MCF 10A (cell line): ENCODE measurements around the gene KNDC1. TPM values are rescaled to one million over a fixed set of nuclear protein-coding genes. Genes with fewer than 3 reads are reported as not detected.

Source experiments
- BruUV-seq: library from RNA; stranded (reverse); fragments of 400-500 nt; replicated peaks from 2 replicates; lab custom pipeline; 2021; lab: Mats Ljungman, UMichigan
- CTCF ChIA-PET: fragments of 300-600 bp; sonication (Branson Sonifier 250); formaldehyde crosslinking; extraction: SDS; loops from one replicate; lab custom pipeline; 2021; ENCODE audit warnings: antibody characterized with exemption, inconsistent platforms; lab: Yijun Ruan, JAX
- POLR2A ChIA-PET: fragments of 300-600, 350-650 bp; sonication (Branson Sonifier 250); formaldehyde crosslinking; extraction: SDS; loops from one replicate; lab custom pipeline; 2020; ENCODE audit warnings: antibody characterized with exemption, inconsistent platforms; lab: Yijun Ruan, JAX
- DNase-seq: peaks from one replicate; pipeline ENCODE4 v3.0.0-alpha.2; 2018; ENCODE audit not compliant: unreplicated experiment
- H3K27ac Mint-ChIP-seq: one replicate; pipeline ENCODE4 v1.8.0; 2022; ENCODE audit warnings: mild to moderate bottlenecking, low read depth, mixed read lengths; ENCODE audit not compliant: unreplicated experiment
- H3K27me3 Mint-ChIP-seq: one replicate; pipeline ENCODE4 v1.8.0; 2022; ENCODE audit warnings: mixed read lengths; ENCODE audit not compliant: insufficient read depth, unreplicated experiment
- H3K36me3 Mint-ChIP-seq: one replicate; pipeline ENCODE4 v1.8.0; 2022; ENCODE audit warnings: mild to moderate bottlenecking, moderate library complexity, mixed read lengths; ENCODE audit not compliant: insufficient read depth, unreplicated experiment
- H3K4me1 Mint-ChIP-seq: one replicate; pipeline ENCODE4 v1.8.0; 2022; ENCODE audit warnings: mixed read lengths; ENCODE audit not compliant: insufficient read depth, unreplicated experiment
- H3K4me3 Mint-ChIP-seq: one replicate; pipeline ENCODE4 v1.8.0; 2022; ENCODE audit warnings: mild to moderate bottlenecking, moderate library complexity, mixed read lengths; ENCODE audit not compliant: unreplicated experiment
- H3K9me3 Mint-ChIP-seq: one replicate; pipeline ENCODE4 v1.8.0; 2022; ENCODE audit warnings: mixed read lengths; ENCODE audit not compliant: unreplicated experiment
- intact Hi-C: fragments of 100-400 bp; cut with micrococcal nuclease; formaldehyde crosslinking; loops from 2 replicates; pipeline ENCODE4 v1.14.1; 2022
- total RNA-seq: library from RNA; stranded (reverse); gene quantifications from 2 replicates; pipeline ENCODE4 v1.2.3, GENCODE V29; 2022
- TF ChIP-seq, protein P1 (sequence below): fragments of 200-600 bp; IDR thresholded peaks from one replicate; pipeline ENCODE4 v1.8.0; 2022; ENCODE audit warnings: antibody characterized with exemption, mild to moderate bottlenecking; ENCODE audit not compliant: unreplicated experiment

Gene KNDC1
- total RNA-seq, 1 experiment from 2014 or later, result 2.1 TPM

DNA sequence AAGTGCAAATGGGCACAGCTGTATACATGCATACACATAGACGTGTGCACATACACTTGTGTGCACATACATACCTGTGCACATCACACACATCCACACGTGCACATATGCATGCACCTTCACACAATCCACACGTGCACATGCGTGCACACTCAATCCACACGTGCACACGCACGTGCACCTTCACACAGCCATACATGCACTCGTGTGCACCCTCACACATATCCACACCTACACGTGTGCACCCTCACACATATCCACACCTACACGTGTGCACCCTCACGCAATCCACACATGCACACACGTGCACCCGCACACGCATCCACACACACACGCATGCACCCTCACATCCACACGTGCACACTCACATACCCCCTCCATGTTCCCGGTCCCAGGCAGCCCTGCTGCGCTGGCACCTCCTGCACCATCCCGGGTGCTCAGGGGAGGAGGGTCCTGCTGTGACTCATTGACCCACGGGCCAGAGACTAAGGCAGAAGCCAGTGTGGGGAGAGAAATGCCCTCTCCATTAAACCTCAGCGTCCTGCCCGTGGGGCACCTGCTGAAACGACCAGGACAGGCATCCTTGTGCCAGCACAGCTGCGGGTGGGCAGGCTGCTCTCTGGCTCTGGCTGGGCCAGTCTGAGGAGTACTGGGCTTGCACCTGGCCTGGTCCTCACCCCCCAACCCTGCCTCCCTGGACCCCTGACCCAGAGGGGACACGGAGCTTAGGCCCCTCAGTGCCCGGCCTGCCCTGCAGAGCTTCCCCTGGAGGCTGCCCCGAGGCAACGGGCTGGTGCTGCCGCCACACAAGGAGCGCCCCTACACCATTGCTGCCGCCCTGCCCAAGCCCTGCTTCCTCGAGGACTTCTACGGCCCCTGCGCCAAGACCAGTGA, 52.2 kb downstream of the KNDC1 start:
- no peaks in the 10 kb centered on the region for H3K36me3 Mint-ChIP-seq
- H3K27me3 Mint-ChIP-seq, result no peaks in the 10 kb centered on the region

DNA sequence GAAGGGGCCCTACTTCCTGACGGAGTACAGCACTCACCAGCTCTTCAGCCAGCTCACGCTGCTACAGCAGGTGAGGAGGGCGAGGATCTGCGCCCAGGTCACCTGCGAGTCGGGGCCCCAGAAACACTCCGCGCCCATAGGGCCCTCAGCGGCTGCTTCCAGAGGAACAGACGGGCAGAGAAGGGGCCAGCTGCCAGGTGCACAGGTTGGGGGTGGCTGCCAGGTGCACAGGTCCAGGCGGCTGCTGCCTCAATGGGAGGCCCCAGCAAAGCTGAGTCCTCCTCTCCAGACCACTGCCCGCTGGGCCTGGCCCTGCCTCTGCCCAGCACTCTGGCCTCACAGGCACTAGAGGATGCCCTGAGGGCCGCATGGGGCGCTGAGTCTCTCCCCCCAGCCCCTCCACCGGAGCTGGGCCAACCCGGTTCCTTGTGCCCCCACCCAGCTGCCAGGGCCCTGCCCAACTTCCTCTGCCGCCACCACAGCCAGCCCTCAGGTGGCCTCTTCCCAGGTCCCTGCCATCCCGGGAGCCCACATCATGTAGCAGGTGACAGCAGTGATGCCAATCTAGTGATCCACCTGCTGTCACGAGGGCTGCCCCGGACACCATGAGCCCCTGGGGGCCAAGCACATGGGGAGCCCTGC, 53.0 kb downstream of the KNDC1 start:
- BruUV-seq, result no TSS peak
- ChIA-PET CTCF (no interaction called here), POLR2A (no interaction called here)

More for the DNA sequence above, 52.2 kb downstream of the KNDC1 start:
- POLR2A ChIA-PET, result no interaction called here
- H3K4me3 Mint-ChIP-seq, result no peak overlapping the region
- DNase-seq, result no peak
- TF ChIP-seq, protein P1, sequence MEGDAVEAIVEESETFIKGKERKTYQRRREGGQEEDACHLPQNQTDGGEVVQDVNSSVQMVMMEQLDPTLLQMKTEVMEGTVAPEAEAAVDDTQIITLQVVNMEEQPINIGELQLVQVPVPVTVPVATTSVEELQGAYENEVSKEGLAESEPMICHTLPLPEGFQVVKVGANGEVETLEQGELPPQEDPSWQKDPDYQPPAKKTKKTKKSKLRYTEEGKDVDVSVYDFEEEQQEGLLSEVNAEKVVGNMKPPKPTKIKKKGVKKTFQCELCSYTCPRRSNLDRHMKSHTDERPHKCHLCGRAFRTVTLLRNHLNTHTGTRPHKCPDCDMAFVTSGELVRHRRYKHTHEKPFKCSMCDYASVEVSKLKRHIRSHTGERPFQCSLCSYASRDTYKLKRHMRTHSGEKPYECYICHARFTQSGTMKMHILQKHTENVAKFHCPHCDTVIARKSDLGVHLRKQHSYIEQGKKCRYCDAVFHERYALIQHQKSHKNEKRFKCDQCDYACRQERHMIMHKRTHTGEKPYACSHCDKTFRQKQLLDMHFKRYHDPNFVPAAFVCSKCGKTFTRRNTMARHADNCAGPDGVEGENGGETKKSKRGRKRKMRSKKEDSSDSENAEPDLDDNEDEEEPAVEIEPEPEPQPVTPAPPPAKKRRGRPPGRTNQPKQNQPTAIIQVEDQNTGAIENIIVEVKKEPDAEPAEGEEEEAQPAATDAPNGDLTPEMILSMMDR, result no peak
- no peak overlapping the region for H3K27ac Mint-ChIP-seq
- H3K4me1 Mint-ChIP-seq, result no peaks in the 10 kb centered on the region
- intact Hi-C loops, result no loop called here
- no TSS peak for BruUV-seq
- peaks cover 8% of the 10 kb centered on the region for H3K9me3 Mint-ChIP-seq
- CTCF ChIA-PET, result no interaction called here

DNA sequence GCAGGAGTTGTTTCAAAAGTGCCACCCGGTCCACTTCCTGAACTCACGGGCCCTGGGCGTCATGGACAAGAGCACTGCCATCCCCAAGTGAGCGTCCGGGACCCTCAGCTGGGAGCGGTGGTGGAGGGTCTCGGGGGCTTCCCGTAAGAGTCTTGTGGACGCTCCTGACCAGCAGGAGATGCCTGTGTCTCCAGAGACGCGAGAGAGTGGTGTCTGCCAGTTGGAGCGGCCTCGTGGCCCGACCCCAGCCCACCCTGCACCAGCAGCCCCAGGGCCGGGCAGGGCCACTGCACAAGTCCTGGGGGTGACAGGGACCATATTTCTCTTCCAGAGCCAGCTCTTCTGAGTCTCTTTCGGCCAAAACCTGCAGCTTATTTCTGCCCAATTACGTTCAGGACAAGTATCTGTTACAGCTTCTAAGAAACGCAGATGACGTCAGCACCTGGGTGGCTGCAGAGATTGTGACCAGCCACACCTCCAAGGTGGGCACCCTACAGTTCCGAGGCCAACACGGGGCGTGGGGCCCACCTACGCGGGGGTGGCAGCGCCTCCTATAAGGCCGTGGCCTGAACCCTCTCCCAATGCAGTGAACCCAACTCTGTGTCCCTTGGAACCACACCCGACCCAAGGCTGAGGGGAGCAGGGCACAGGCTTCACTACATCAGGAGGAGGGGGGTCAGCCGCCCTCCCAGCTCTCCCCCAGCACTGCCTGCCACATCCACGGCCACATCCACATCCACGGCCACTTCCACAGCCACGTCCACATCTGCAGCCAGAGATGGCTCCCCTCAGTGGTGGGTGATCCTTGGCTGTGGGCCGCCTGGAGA, 53.8 kb downstream of the KNDC1 start:
- Mint-ChIP-seq H3K9me3 (peaks cover 8% of the 10 kb centered on the region), H3K27ac (no peak overlapping the region), H3K4me3 (no peak overlapping the region), H3K36me3 (no peaks in the 10 kb centered on the region), H3K4me1 (no peaks in the 10 kb centered on the region), H3K27me3 (no peaks in the 10 kb centered on the region)
- DNase-seq, result no peak
- POLR2A ChIA-PET, result no interaction called here
- no TSS peak for BruUV-seq
- CTCF ChIA-PET, result no interaction called here
- intact Hi-C loops, result no loop called here
- TF ChIP-seq, protein P1, result no peak

More for the DNA sequence above, 53.0 kb downstream of the KNDC1 start:
- H3K36me3 Mint-ChIP-seq, result no peaks in the 10 kb centered on the region
- TF ChIP-seq, protein P1, result no peak
- intact Hi-C loops, result no loop called here
- H3K4me1 Mint-ChIP-seq, result no peaks in the 10 kb centered on the region
- H3K27ac Mint-ChIP-seq, result no peak overlapping the region
- H3K27me3 Mint-ChIP-seq, result no peaks in the 10 kb centered on the region
- H3K4me3 Mint-ChIP-seq, result no peak overlapping the region
- peaks cover 8% of the 10 kb centered on the region for H3K9me3 Mint-ChIP-seq
- DNase-seq, result no peak
